PC-9 (cell line): ENCODE data around the gene ADIPOQ. TPM values are rescaled to one million over a fixed set of nuclear protein-coding genes. Genes with fewer than 3 reads are reported as not detected.
A peak's percentile ranks its signal among the peaks of the same experiment; 100 is the strongest.
"Not testable (repeated sequence)": the region's sequence is repeated elsewhere in the genome, so short reads cannot be mapped to it uniquely, and the experiment has no call there.

Experiments used
- BruUV-seq: library from RNA; stranded (reverse); fragments of 400-500 nt; replicated peaks from 2 replicates; lab custom pipeline; 2021; lab: Mats Ljungman, UMichigan
- CTCF ChIA-PET: fragments of 300-600 bp; sonication (Branson Sonifier 250); formaldehyde crosslinking; loops from one replicate; lab custom pipeline; 2022; ENCODE audit warnings: antibody characterized with exemption; lab: Charles Lee
- POLR2A ChIA-PET: fragments of 300-600 bp; sonication (Branson Sonifier 250); formaldehyde crosslinking; loops from one replicate; lab custom pipeline; 2022; ENCODE audit warnings: antibody characterized with exemption; ENCODE audit not compliant: unreplicated experiment; lab: Charles Lee
- DNase-seq, 2 experiments: peaks; one replicate each; pipeline versions ENCODE4 v3.0.0 to v3.0.0-alpha.2; 2015 to 2022; ENCODE audit warnings: mixed read lengths in 1 of 2
- H2AFZ ChIP-seq: fragments of 200-600 bp; sonication (generic); 2 replicates; pipeline ENCODE4 v1.8.1; 2017; ENCODE audit warnings: antibody characterized with exemption
- H3F3A ChIP-seq: fragments of 200-600 bp; sonication (generic); 2 replicates; pipeline ENCODE4 v1.8.1; 2017; ENCODE audit warnings: antibody characterized with exemption, mild to moderate bottlenecking, low read depth; ENCODE audit not compliant: insufficient read depth
- H3K27ac ChIP-seq: fragments of 200-600 bp; sonication (generic); 2 replicates; pipeline ENCODE4 v1.6.1; 2016; ENCODE audit warnings: mixed run types
- H3K27me3 ChIP-seq: fragments of 200-600 bp; sonication (generic); 2 replicates; pipeline ENCODE4 v1.6.1; 2016; ENCODE audit warnings: low read depth, mixed run types; ENCODE audit not compliant: insufficient read depth
- H3K36me3 ChIP-seq: fragments of 200-600 bp; sonication (generic); 2 replicates; pipeline ENCODE4 v1.6.1; 2016; ENCODE audit warnings: low read depth, mixed run types
- H3K4me1 ChIP-seq: fragments of 200-600 bp; sonication (generic); replicated peaks from 2 replicates; pipeline ENCODE4 v1.6.1; 2016; ENCODE audit warnings: mixed run types; ENCODE audit not compliant: insufficient read depth
- H3K4me2 ChIP-seq: fragments of 200-600 bp; sonication (generic); 2 replicates; pipeline ENCODE4 v1.6.1; 2017; ENCODE audit warnings: mixed run types
- H3K4me3 ChIP-seq: fragments of 200-600 bp; sonication (generic); 2 replicates; pipeline ENCODE4 v1.6.1; 2016; ENCODE audit warnings: mixed run types
- H3K79me2 ChIP-seq: fragments of 200-600 bp; sonication (generic); 2 replicates; pipeline ENCODE4 v1.6.1; 2017; ENCODE audit warnings: low read depth, mixed run types
- H3K9me2 ChIP-seq: fragments of 200-600 bp; sonication (generic); 2 replicates; pipeline ENCODE4 v1.8.1; 2017; ENCODE audit warnings: mild to moderate bottlenecking; ENCODE audit not compliant: insufficient read depth
- H3K9me3 ChIP-seq: fragments of 200-600 bp; sonication (generic); 2 replicates; pipeline ENCODE4 v1.8.1; 2016; ENCODE audit warnings: low read depth; ENCODE audit not compliant: insufficient read depth
- H4K20me1 ChIP-seq: fragments of 200-600 bp; sonication (generic); 2 replicates; pipeline ENCODE4 v1.8.1; 2017; ENCODE audit not compliant: insufficient read depth
- CTCF ChIP-seq: fragments of 200-600 bp; sonication (generic); conservative IDR thresholded peaks from 2 replicates; pipeline ENCODE4 v1.6.1; 2017; ENCODE audit warnings: mixed run types, antibody characterized with exemption, mild to moderate bottlenecking, moderate library complexity
- EZH2 ChIP-seq: fragments of 200-600 bp; sonication (generic); IDR thresholded peaks from 2 replicates; pipeline ENCODE4 v1.8.0; 2017; ENCODE audit warnings: antibody characterized with exemption, low read depth
- intact Hi-C: fragments of 100-400 bp; cut with micrococcal nuclease; formaldehyde crosslinking; loops from one replicate; pipeline ENCODE4 v1.10.0; 2022; ENCODE audit not compliant: unreplicated experiment
- total RNA-seq: library from RNA; stranded (reverse); gene quantifications from 2 replicates; pipeline ENCODE4 v1.2.3, GENCODE V29; 2021

The ADIPOQ gene
- total RNA-seq, 1 experiment from 2014 or later: not detected

- ChIA-PET POLR2A (no interaction called here), CTCF (interaction anchor here (0.5 kb wide), 1 partner anchor 282 kb away, joined by 6 read pairs; no protein-coding TSS in a partner anchor)
- Histone ChIP-seq H3K9me2 (no peaks in the 10 kb centered on the region), H3K9me3 (no peaks in the 10 kb centered on the region), H2AFZ (no peak overlapping the region), H3K36me3 (no peaks in the 10 kb centered on the region), H3K4me1 (no peaks in the 10 kb centered on the region), H3F3A (no peaks in the 10 kb centered on the region), H3K27me3 (0 out of 2 replicates have a peak, but pooled peaks cover 7% of the 10 kb centered on the region), H4K20me1 (no peaks in the 10 kb centered on the region), H3K4me3 (no peak overlapping the region), H3K79me2 (no peaks in the 10 kb centered on the region), H3K27ac (no peak overlapping the region), H3K4me2 (no peak overlapping the region)
- no TSS peak for BruUV-seq
- TF ChIP-seq EZH2 (no peak), CTCF (no peak)
- intact Hi-C loops: loop anchor here (5.0 kb wide), 2 partner anchors 215 to 375 kb away; no protein-coding TSS in a partner anchor
- no peak for DNase-seq
Measured at GRCh38 chr3:186847437-186847836, 4.9 kb downstream of the ADIPOQ start.

- no peak overlapping the region for H3K4me2 ChIP-seq
- no peaks in the 10 kb centered on the region for H3K4me1 ChIP-seq
- no TSS peak for BruUV-seq
- H3K9me3 ChIP-seq: no peaks in the 10 kb centered on the region
- intact Hi-C loops: loop anchor here (1.0 to 5.0 kb wide), 6 partner anchors 81 to 829 kb away; partner anchors contain the start of gene ST6GAL1
- H3F3A ChIP-seq: no peaks in the 10 kb centered on the region
- H3K9me2 ChIP-seq: no peaks in the 10 kb centered on the region
- ChIA-PET CTCF (interaction anchor here (0.6 to 1.7 kb wide), 16 partner anchors 29 to 832 kb away, joined by 3 to 19 read pairs (median 4); partner anchors contain the start of gene RPL39L), POLR2A (interaction anchor here (0.6 to 0.7 kb wide), 3 partner anchors 171 to 749 kb away, joined by 3 to 10 read pairs (median 3); no protein-coding TSS in a partner anchor)
- peak in 1 of 2 experiments; percentile 52 for DNase-seq
- no peaks in the 10 kb centered on the region for H3K79me2 ChIP-seq
- no peak overlapping the region for H3K4me3 ChIP-seq
- H3K27me3 ChIP-seq: 0 out of 2 replicates have a peak, but pooled peaks cover 7% of the 10 kb centered on the region
- H3K27ac ChIP-seq: no peak overlapping the region
- peak; percentile 81 for TF ChIP-seq CTCF
- no peak for TF ChIP-seq EZH2
- no peak overlapping the region for H2AFZ ChIP-seq
- no peaks in the 10 kb centered on the region for H4K20me1 ChIP-seq
- no peaks in the 10 kb centered on the region for H3K36me3 ChIP-seq
Measured at GRCh38 chr3:186849374-186849975, 7.0 kb downstream of the ADIPOQ start.

GRCh38 chr3:186851835-186852234, 9.3 kb downstream of the ADIPOQ start:
- H3K9me3 ChIP-seq, H3K4me3 ChIP-seq, H3K27me3 ChIP-seq, H3F3A ChIP-seq, BruUV-seq, H2AFZ ChIP-seq, H3K9me2 ChIP-seq, H3K4me2 ChIP-seq, H3K4me1 ChIP-seq, H3K27ac ChIP-seq, H4K20me1 ChIP-seq, CTCF ChIA-PET, H3K79me2 ChIP-seq, DNase-seq, intact Hi-C loops, H3K36me3 ChIP-seq, POLR2A ChIA-PET: not testable (repeated sequence)
